RWPE1 (cell line): ENCODE measurements around the gene DUSP22.

ENCODE experiments used
- CTCF ChIA-PET: fragments of 350-600 bp; sonication (Branson Sonifier 250); formaldehyde crosslinking; extraction: SDS; loops from one replicate; lab custom pipeline; 2021; lab: Yijun Ruan, JAX
- POLR2A ChIA-PET: fragments of 400-600 bp; formaldehyde crosslinking; extraction: SDS; loops from one replicate; lab custom pipeline; 2020; ENCODE audit warnings: antibody characterized with exemption; ENCODE audit not compliant: low non-redundant PET; lab: Yijun Ruan, JAX
- DNase-seq: peaks from one replicate; pipeline ENCODE4 v3.0.0; 2012; ENCODE audit warnings: low spot score
- H3K27ac ChIP-seq: fragments of 450-650 bp; 2 replicates; pipeline ENCODE4 v1.5.1; 2017
- TF ChIP-seq, protein P1 (sequence below): fragments of 450-650 bp; conservative IDR thresholded peaks from 2 replicates; pipeline ENCODE4 v1.5.1; 2017; ENCODE audit warnings: low read depth, mild to moderate bottlenecking

DUSP22 gene

DNA sequence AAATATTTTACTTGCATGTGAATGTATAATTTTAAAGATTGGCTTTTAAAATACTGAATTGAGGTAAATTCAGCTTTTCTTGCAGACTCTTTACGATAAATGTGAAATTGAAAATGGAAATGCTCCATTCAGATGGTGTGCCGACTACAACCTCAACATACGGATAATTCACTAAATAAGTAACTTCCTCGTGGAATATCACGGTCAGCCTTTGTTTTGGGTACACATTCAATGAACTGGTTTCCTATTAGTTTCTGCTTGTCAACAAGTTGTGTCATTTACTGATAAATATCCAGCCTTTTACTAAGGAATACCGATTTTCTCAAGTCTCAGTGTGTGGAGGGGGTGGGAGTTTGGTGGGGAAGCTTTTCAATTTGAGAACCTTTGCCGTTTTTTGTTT is 96.9 kb downstream of the DUSP22 start:
- ChIA-PET POLR2A (interaction anchor here (0.7 kb wide), 1 partner anchor 17 kb away, joined by 3 read pairs; no protein-coding TSS in a partner anchor), CTCF (interaction anchor here (0.7 to 0.8 kb wide), 3 partner anchors 10 to 173 kb away, joined by 4 to 5 read pairs (median 4); no protein-coding TSS in a partner anchor)
- DNase-seq, result no peak
- TF ChIP-seq, protein P1, sequence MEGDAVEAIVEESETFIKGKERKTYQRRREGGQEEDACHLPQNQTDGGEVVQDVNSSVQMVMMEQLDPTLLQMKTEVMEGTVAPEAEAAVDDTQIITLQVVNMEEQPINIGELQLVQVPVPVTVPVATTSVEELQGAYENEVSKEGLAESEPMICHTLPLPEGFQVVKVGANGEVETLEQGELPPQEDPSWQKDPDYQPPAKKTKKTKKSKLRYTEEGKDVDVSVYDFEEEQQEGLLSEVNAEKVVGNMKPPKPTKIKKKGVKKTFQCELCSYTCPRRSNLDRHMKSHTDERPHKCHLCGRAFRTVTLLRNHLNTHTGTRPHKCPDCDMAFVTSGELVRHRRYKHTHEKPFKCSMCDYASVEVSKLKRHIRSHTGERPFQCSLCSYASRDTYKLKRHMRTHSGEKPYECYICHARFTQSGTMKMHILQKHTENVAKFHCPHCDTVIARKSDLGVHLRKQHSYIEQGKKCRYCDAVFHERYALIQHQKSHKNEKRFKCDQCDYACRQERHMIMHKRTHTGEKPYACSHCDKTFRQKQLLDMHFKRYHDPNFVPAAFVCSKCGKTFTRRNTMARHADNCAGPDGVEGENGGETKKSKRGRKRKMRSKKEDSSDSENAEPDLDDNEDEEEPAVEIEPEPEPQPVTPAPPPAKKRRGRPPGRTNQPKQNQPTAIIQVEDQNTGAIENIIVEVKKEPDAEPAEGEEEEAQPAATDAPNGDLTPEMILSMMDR, result no peak
- no peak overlapping the region for H3K27ac ChIP-seq

DNA sequence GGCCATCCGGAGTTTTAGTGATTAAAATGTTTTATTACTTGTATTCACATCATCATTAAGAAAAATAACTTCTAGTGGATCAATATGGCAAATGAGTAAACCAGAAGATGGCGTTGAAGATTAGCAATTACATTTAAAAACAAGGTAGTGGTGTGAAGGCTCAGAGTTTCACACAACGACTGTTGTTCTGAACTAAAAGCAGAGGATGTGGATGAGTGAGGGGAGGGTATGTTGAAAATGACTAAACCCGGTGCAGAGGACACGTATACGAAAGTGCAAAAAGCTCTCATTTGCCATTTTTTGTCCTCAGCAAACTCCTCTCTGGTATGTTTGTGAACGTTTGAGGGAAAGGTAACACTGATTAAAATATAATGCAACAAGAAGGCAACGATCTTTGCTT is 97.3 kb downstream of the DUSP22 start:
- TF ChIP-seq, protein P1, result no peak
- ChIA-PET CTCF (interaction anchor here (0.7 to 0.8 kb wide), 3 partner anchors 10 to 173 kb away, joined by 4 to 5 read pairs (median 4); no protein-coding TSS in a partner anchor), POLR2A (interaction anchor here (0.7 kb wide), 1 partner anchor 18 kb away, joined by 3 read pairs; no protein-coding TSS in a partner anchor)
- no peak overlapping the region for H3K27ac ChIP-seq
- DNase-seq, result no peak

DNA sequence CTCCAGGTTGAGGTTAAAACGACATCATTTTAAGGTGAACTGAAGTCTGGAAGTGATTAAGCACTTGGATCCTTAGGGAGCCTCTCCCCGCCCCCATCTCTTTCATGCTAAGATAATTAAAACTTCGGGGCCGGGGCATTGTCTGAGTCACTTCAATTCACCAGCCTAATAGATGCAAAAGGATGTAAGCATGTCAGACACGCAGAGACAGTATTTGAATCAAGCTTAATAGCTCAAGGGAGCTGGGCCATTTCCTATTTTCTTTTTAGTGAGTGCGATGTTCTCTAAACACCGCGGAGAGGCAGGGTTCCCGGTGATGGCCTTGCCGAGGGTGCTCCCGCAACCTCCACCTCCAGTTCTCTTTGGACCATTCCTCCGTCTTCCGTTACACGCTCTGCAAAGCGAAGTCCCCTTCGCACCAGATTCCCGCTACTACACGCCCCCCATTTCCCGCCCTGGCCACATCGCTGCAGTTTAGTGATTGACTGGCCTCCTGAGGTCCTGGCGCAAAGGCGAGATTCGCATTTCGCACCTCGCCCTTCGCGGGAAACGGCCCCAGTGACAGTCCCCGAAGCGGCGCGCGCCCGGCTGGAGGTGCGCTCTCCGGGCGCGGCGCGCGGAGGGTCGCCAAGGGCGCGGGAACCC is 98.7 kb downstream of the DUSP22 start:
- no peak overlapping the region for H3K27ac ChIP-seq
- CTCF ChIA-PET, result no interaction called here
- no peak for DNase-seq
- POLR2A ChIA-PET, result no interaction called here
- TF ChIP-seq, protein P1, result no peak

DNA sequence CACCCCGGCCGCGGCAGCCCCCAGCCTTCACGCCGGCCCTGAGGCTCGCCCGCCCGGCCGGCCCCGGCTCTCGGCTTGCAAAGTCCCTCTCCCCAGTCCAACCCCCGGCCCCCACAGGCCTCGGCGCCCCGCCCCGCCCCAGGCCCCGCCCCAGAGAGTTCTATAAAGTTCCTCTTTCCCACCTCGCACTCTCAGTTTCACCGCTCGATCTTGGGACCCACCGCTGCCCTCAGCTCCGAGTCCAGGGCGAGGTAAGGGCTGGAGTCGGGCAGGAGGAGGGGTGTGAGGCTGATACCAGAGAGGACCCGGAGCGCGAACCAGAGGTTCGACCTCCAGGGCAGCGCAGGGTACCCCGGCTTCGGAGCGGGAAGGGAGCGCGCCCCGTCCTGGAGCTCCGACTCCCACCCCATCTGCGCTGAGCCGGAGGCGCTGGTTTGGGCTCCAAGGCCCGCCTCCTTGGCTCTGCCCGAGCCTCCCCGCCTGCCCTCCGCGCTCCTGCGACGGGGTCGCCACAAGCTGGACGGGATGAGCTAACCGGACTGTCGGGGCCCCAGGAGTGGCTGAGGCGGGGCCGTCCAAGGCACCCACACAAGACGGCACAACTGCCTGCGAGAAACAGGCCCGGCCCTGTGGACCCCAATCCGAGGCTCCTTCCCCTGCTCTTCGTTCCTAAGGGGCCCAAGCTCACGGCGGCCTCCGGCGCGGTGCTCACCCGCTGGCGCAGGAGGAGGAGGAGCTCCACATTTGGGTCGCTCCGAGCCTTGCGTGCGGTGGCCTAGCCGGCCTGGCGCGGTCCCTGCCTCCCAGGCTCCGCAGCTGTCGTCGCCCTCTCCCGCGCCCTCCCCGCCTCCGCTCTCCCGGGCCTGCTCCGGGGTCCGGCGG is 99.5 kb downstream of the DUSP22 start, which contains the start of gene IRF4:
Gene IRF4 (plus strand): TSS at position 194 of the 882 bp plus-strand sequence. CDS start 1,401 bp downstream, outside the sequence.
- ChIA-PET POLR2A (no interaction called here), CTCF (no interaction called here)
- no peak for DNase-seq
- H3K27ac ChIP-seq, result no peak within 1 kb of the TSS
- TF ChIP-seq, protein P1, result no peak

DNA sequence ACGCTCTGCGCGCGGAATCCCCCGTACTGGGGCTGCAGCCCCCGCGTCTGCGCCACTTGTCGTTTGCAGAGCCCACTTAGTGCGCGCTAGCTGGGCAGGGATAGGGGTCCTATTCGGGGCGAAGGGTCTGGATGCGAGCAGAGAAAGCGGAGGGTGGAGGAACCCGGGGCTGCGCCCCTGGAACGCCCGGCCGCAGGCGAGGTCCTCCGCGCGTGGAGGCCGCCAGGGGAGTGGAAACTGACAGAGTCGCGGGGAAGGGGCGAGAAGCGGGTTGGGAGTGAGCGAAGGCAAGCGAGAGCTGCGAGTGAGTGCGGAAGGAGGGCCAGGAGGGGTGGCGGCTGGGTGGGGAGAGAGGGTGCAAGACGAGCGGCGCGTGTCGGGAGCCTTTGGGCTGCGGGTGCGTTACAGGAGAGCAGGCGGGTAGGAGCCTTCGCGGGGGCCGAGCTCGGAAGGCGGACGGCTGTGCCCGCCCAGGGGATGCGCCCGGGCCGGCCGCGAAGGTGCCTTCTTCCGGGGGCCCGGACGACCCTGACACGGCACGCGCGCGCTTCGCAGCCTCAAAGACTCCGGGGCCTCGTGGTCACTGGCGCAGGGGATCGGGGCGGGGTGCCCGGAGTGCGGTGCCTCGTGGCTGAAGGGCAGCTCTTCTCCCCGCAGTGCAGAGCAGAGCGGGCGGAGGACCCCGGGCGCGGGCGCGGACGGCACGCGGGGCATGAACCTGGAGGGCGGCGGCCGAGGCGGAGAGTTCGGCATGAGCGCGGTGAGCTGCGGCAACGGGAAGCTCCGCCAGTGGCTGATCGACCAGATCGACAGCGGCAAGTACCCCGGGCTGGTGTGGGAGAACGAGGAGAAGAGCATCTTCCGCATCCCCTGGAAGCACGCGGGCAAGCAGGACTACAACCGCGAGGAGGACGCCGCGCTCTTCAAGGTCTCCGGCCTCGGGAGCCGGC is 100.4 kb downstream of the DUSP22 start:
- POLR2A ChIA-PET, result no interaction called here
- CTCF ChIA-PET, result interaction anchor here (0.6 kb wide), 2 partner anchors 53 to 1044 kb away, joined by 3 to 4 read pairs; no protein-coding TSS in a partner anchor
- DNase-seq, result no peak
- no peak overlapping the region for H3K27ac ChIP-seq
- TF ChIP-seq, protein P1, result no peak
